A673 (cell line): ENCODE data around the gene MSI2.

Source experiments
- EZH2 ChIP-seq: fragments of 200-600 bp; sonication (generic); IDR thresholded peaks from 2 replicates; pipeline ENCODE4 v1.6.1; 2017; ENCODE audit warnings: borderline replicate concordance, low read depth, mild to moderate bottlenecking, mixed read lengths, antibody characterized with exemption, low read length; ENCODE audit not compliant: poor library complexity, severe bottlenecking
- TF ChIP-seq, protein P1 (sequence below): fragments of 300-800, 200-600 bp; sonication (generic); conservative IDR thresholded peaks from 2 replicates; pipeline ENCODE4 v1.5.1; 2017; ENCODE audit warnings: low read depth, mild to moderate bottlenecking, antibody characterized with exemption, low read length, moderate library complexity, mixed read lengths

DNA sequence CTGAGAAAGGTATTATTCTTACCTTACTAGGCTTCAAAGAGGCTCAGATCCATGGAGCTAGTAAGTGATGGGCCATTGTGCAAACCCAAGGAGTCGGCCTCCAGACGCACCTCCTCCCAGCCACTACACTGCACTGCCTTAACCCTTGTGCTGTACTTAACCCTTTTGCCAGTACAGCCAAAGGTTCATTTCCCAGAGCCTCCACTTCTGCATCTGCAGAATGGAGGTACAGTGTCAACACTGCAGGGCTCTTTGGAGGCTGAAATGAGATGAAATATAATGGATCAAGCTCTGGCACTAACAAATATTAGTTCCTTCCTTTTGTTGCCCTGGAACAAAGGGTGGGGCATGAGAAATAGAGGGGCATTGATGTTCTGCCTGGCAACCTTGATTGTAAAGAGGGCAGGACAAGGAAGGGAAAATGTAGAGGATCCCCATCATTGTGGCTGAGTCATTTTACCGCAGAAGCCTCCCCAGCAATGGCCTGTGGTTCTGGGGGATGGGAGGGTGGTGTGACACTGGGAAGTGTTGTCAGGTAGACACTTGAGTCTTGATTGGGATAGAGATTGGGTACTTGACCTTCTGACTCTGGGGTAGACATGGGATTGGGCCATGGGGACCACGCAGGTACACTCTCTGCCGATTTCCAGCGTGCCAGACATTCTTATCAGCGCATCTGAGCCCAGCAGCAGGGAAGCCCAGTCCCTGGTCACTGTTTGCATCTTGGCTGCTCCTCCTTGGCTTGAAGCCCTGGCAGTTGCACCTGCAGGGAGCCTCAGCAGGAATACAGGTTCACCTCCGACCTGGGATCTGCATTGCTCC is 84.0 kb downstream of the MSI2 start:
- TF ChIP-seq, protein P1, sequence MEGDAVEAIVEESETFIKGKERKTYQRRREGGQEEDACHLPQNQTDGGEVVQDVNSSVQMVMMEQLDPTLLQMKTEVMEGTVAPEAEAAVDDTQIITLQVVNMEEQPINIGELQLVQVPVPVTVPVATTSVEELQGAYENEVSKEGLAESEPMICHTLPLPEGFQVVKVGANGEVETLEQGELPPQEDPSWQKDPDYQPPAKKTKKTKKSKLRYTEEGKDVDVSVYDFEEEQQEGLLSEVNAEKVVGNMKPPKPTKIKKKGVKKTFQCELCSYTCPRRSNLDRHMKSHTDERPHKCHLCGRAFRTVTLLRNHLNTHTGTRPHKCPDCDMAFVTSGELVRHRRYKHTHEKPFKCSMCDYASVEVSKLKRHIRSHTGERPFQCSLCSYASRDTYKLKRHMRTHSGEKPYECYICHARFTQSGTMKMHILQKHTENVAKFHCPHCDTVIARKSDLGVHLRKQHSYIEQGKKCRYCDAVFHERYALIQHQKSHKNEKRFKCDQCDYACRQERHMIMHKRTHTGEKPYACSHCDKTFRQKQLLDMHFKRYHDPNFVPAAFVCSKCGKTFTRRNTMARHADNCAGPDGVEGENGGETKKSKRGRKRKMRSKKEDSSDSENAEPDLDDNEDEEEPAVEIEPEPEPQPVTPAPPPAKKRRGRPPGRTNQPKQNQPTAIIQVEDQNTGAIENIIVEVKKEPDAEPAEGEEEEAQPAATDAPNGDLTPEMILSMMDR: no peak
- no peak for TF ChIP-seq EZH2
